Left lung (tissue), 10 donors: ENCODE measurements around the gene GPR183. TPM values are rescaled to one million over a fixed set of nuclear protein-coding genes. Genes with fewer than 3 reads are reported as not detected.

Experiments
- ATAC-seq: fragments of 200-7000 bp; cut with Tn5 transposase; one replicate; pipeline ENCODE4 v1.9.1; 2020; ENCODE audit warnings: moderate library complexity
- DNase-seq, 4 donors: peaks; one replicate each; pipeline ENCODE4 v3.0.0-alpha.2; 2013 to 2020
- H3K27ac ChIP-seq, 2 donors: fragments of 200-600 bp; sonication (generic) in 1 of 2; one replicate each; pipeline versions ENCODE4 v1.5.0 to v1.8.0; 2020 to 2021
- H3K27me3 ChIP-seq, 2 donors: fragments of 200-600 bp; sonication (generic) in 1 of 2; one replicate each; pipeline versions ENCODE4 v1.5.0 to v1.8.0; 2020 to 2021
- H3K36me3 ChIP-seq, 2 donors: fragments of 200-600 bp; sonication (generic) in 1 of 2; one replicate each; pipeline versions ENCODE4 v1.5.0 to v1.8.0; 2020 to 2021
- H3K4me1 ChIP-seq, 2 donors: fragments of 200-600 bp; one replicate each; pipeline ENCODE4 v1.8.0; 2021
- H3K4me3 ChIP-seq, 2 donors: fragments of 200-600 bp; sonication (generic) in 1 of 2; one replicate each; pipeline versions ENCODE4 v1.5.0 to v1.8.0; 2020 to 2021; ENCODE audit warnings: mild to moderate bottlenecking in 1 of 2
- H3K9me3 ChIP-seq, 2 donors: fragments of 200-600 bp; sonication (generic) in 1 of 2; one replicate each; pipeline versions ENCODE4 v1.5.0 to v1.8.0; 2020 to 2021
- intact Hi-C, 2 donors: fragments of 100-400 bp; cut with DNase I; formaldehyde crosslinking; loops; one replicate each; pipeline versions ENCODE4 v1.11.2 to v1.14.2; 2022
- polyA plus RNA-seq, 6 donors: library from polyadenylated mRNA; unstranded; fragments of 120-200 nt; gene quantifications; one replicate each; pipeline ENCODE4 v1.2.1, GENCODE V29; 2013; ENCODE audit not compliant: insufficient read length in 6 of 6
- total RNA-seq, 2 donors: library from RNA; stranded (reverse); fragmentation: NEBNext Ultra II Directional; extraction: Animal tissue kit (Norgen Biotek cat#: 25700); gene quantifications; one replicate each; pipeline ENCODE4 v1.2.1, GENCODE V29; 2021
- TF ChIP-seq, protein P1 (sequence below), 2 donors: fragments of 200-600 bp; sonication (generic) in 1 of 2; IDR thresholded peaks; one replicate each; pipeline versions ENCODE4 v1.5.0 to v1.8.0; 2021; ENCODE audit warnings: antibody characterized with exemption in 2 of 2
- donor health status: DM: no; HTN: yes; CAD: no.
- donor health status: DM: no; HTN: no; CAD: no.

GPR183 gene
- total and polyA plus RNA-seq, 8 donors: 7.4 to 11.3 (median 9.5) TPM

DNA sequence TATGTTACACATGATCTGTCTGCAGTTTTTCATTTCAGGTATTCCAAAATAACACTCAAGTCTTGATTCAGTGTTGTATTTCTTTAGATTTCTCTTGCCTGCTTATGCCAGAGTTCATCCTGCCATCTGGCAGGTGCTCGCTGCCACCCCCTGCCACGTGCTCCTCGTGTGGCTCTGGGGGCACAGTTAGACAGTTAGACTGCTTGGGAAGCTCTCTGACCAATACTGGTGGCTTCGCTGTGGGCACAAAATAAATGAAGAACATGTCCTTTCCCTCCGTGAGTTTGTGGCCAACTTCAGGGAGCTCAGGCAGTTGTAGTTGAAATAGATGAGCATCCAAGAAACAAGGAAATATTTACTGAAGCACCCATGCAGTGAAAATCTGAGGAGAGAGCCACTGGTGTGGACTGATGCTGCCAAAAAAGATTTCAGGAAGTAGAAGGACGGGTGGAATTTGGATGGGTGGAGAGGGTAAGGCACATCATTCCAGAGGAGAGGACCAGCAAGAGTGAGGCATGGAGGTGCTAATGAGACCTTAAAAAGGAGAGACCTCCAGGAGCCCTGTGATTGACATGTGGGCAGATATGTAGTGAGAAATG lies 37.5 kb upstream of the GPR183 start:
- Histone ChIP-seq H3K27ac (no peak overlapping the region), H3K9me3 (no peaks in the 10 kb centered on the region), H3K4me3 (no peak overlapping the region), H3K4me1 (peaks cover 0 to 7% of the 10 kb centered on the region in 2 donors), H3K36me3 (peaks cover 0 to 90% of the 10 kb centered on the region in 2 donors), H3K27me3 (no peaks in the 10 kb centered on the region)
- ATAC-seq: no peak
- no peak for DNase-seq
- TF ChIP-seq, protein P1, sequence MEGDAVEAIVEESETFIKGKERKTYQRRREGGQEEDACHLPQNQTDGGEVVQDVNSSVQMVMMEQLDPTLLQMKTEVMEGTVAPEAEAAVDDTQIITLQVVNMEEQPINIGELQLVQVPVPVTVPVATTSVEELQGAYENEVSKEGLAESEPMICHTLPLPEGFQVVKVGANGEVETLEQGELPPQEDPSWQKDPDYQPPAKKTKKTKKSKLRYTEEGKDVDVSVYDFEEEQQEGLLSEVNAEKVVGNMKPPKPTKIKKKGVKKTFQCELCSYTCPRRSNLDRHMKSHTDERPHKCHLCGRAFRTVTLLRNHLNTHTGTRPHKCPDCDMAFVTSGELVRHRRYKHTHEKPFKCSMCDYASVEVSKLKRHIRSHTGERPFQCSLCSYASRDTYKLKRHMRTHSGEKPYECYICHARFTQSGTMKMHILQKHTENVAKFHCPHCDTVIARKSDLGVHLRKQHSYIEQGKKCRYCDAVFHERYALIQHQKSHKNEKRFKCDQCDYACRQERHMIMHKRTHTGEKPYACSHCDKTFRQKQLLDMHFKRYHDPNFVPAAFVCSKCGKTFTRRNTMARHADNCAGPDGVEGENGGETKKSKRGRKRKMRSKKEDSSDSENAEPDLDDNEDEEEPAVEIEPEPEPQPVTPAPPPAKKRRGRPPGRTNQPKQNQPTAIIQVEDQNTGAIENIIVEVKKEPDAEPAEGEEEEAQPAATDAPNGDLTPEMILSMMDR (IDR thresholded peaks at IDR 0.05): no peak
- intact Hi-C loops: no loop called here

GRCh38 chr13:99342723-99343315 lies 35.6 kb upstream of the GPR183 start:
- intact Hi-C loops: no loop called here
- TF ChIP-seq, protein P1 (IDR thresholded peaks at IDR 0.05): no peak

DNA sequence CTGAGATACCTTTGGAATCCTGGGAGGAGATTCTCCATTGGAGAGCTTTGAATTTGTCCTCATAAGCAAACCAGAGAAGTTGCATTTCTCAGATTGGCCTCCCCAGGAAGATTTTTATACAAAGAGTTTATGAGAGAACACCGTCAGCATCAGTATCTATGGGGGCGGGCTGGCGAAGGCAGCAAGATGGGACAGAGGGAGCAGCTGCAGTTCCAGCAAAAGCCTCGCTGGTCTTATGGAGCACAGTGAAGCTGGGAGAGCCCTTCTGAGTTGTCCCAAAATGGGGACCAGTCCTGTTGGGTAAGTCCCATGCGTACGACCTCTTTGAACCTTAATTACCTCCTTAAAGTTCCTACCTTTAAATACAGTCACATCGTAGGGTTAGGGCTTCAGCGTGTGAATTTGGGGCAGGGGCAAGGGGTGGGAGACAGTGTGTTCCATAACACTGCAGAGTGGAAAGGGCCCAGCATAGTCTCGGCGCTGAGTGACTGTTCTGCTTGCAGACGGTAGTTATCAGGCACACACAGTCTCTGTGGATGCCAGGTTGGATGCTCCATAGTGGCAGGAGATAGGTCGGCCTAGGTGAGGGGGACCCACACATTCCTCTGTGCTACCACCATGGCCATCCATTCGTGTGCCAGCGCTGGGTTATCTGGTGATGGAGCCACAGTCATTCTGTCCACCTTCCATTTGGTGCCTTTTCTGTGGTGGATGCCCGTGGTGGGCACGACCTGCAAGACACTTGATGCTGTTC lies 34.9 kb upstream of the GPR183 start:
- intact Hi-C loops: no loop called here
- no peaks in the 10 kb centered on the region for H3K9me3 ChIP-seq
- DNase-seq (no peak), ATAC-seq (no peak)
- H3K27ac ChIP-seq: no peak overlapping the region
- H3K4me1 ChIP-seq: peaks cover 0 to 7% of the 10 kb centered on the region in 2 donors
- H3K36me3 ChIP-seq: peaks cover 0 to 65% of the 10 kb centered on the region in 2 donors
- no peak overlapping the region for H3K4me3 ChIP-seq
- no peaks in the 10 kb centered on the region for H3K27me3 ChIP-seq
- TF ChIP-seq, protein P1 (IDR thresholded peaks at IDR 0.05): no peak

More at GRCh38 chr13:99342723-99343315, 35.6 kb upstream of the GPR183 start:
- H3K4me3 ChIP-seq: no peak overlapping the region
- peaks cover 0 to 7% of the 10 kb centered on the region in 2 donors for H3K4me1 ChIP-seq
- ATAC-seq (no peak), DNase-seq (no peak)
- no peak overlapping the region for H3K27ac ChIP-seq
- no peaks in the 10 kb centered on the region for H3K9me3 ChIP-seq
- no peaks in the 10 kb centered on the region for H3K27me3 ChIP-seq
- peaks cover 0 to 71% of the 10 kb centered on the region in 2 donors for H3K36me3 ChIP-seq

GRCh38 chr13:99340638-99341037 lies 33.4 kb upstream of the GPR183 start:
- H3K36me3 ChIP-seq: peaks cover 0 to 55% of the 10 kb centered on the region in 2 donors
- TF ChIP-seq, protein P1 (IDR thresholded peaks at IDR 0.05): no peak
- H3K9me3 ChIP-seq: no peaks in the 10 kb centered on the region
- H3K27me3 ChIP-seq: no peaks in the 10 kb centered on the region
- no peak overlapping the region for H3K4me3 ChIP-seq
- intact Hi-C loops: no loop called here
- H3K4me1 ChIP-seq: peaks cover 0 to 7% of the 10 kb centered on the region in 2 donors
- no peak for ATAC-seq
- no peak for DNase-seq
- no peak overlapping the region for H3K27ac ChIP-seq
